Measurements from ENCODE around the gene HDAC4.

Gene HDAC4

DNA sequence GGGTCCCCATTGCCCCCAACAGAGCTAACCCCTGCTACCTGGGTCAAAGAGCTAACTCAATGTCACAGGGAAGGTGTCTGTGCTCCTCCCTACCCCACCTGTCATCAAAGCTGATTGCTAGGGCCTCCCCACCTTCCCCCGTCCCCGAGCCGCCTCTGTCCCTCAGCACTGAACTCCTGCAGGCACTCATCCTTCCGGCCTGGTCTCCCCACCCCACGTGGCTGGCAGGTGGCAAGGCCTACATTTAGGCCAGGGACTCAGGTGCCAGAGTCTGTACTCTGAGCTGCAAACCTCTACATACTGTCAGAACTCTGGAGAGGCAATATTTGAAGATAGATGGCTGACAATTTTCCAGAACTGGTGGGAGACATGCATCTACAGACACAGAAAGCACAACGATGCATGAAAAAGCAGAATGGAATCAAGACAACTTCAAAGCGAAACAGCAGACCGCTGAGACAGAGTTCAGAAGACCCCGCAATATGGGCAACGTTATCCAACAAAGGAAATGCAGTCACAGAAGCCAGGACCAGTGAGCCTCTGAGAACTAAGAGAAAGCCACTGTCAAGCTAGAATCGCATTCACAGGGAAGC, 195.8 kb downstream of the HDAC4 start:
- peaks cover 15 to 100% (median 46%) of the 10 kb centered on the region in 11 experiments; a peak in 16 of 22 replicates for H4K20me1 ChIP-seq
- H3K27me3 ChIP-seq, result no peaks in the 10 kb centered on the region
- no peaks in the 10 kb centered on the region for H3K9me3 ChIP-seq (replicated peaks in 1 of 11)
- peaks cover 0 to 20% (median 0%) of the 10 kb centered on the region in 11 experiments; a peak in 5 of 22 replicates for H3K36me3 ChIP-seq
- no peak for TF ChIP-seq Cebpa-rat (IDR thresholded peaks at IDR 0.05)
- peak overlapping the region in 1 of 11 experiments; percentile 22; a peak in 3 of 22 replicates for H3K27ac ChIP-seq
- H3K4me1 ChIP-seq, result peaks cover 24 to 57% (median 43%) of the 10 kb centered on the region in 10 experiments
- no peak overlapping the region; a peak in 1 of 22 replicates for H3K9ac ChIP-seq
- peak overlapping the region; percentile 21 to 69 (median 56); a peak in 20 of 22 replicates for H3K4me2 ChIP-seq
- no peak overlapping the region for H3K4me3 ChIP-seq

DNA sequence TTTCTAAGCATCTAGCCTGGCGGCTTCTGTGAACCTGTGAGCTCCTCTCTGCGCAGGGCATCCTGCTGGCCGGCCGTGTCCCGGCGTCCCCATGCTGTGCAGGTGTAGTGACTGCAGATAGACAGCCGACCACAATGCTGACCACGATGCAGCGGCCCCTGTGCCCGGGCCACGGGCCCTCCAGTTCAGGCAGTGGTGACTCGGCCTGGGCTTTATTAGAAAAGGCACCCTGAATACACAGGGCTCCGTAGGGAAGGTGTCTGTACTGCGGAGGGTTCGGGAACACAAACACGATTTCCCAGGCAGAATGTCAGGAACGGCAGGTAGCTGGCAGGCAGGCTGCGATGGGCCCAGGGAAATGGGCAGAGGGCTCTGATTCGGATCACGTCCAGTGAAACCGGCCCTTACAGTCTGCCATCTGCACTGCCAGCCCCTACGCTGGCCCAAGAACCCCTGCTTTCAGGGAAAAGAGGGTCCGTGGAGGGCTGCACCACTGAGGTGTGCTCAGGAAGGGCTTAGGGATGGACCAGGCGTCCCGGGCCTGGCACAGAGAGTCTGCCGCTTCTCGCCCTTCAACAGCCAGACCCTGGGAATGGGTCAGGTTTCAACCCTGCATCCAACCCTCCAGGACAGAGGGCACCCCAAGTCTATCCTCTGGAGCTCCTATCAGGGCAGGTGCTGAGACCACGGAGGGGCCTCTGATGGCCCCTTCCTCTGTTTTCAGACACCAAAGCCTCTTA, 196.5 kb downstream of the HDAC4 start:
- H3K4me1 ChIP-seq, result peaks cover 24 to 57% (median 43%) of the 10 kb centered on the region in 10 experiments
- peak overlapping the region in 1 of 11 experiments; percentile 55; a peak in 1 of 22 replicates for H3K4me2 ChIP-seq
- H3K27me3 ChIP-seq, result no peaks in the 10 kb centered on the region
- no peaks in the 10 kb centered on the region for H3K9me3 ChIP-seq (replicated peaks in 1 of 11)
- peak overlapping the region in 1 of 11 experiments; percentile 8; a peak in 1 of 22 replicates for H3K27ac ChIP-seq
- TF ChIP-seq Cebpa-rat (IDR thresholded peaks at IDR 0.05), result no peak
- peaks cover 15 to 100% (median 46%) of the 10 kb centered on the region in 11 experiments; a peak in 16 of 22 replicates for H4K20me1 ChIP-seq
- H3K4me3 ChIP-seq, result no peak overlapping the region
- peaks cover 0 to 22% (median 0%) of the 10 kb centered on the region in 11 experiments; a peak in 5 of 22 replicates for H3K36me3 ChIP-seq
- H3K9ac ChIP-seq, result no peak overlapping the region; a peak in 2 of 22 replicates

DNA sequence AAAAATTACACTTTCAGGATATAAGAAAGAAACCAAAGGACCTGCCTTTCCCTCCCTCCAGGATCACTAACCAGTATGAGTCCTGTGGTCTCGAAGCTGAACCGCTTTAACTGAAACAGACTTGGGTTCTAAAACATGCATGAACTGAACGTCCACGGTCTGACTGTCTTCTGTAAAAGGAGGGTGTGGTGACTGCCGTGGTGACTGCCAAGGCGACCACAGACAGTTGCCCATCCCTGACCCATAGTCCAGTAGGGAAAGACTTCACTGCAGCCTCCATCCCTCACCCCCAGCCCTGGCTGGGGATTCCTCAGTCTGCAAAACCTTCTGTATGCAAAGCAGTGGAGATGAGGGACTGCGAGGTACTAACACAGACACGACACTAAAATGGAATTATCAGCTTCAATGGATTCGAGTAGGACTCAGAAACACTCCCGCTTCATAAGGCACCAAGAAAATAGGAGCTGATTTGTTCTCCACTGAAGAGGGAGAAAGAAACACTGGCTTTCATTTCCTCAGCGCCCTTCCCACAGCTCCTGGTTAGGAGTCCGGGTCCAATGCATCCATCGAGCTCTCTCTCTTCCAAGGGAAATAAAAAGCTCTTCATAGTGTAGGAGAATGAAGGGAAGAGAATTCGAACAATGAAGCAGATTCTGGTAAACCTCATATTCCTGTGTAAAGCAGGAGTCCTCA, 197.2 kb downstream of the HDAC4 start:
- Histone ChIP-seq H3K4me1 (peaks cover 24 to 57% (median 43%) of the 10 kb centered on the region in 10 experiments), H3K4me2 (peak overlapping the region in 2 of 11 experiments; percentile 4 to 55; a peak in 2 of 22 replicates), H3K9ac (no peak overlapping the region; a peak in 1 of 22 replicates), H3K27me3 (no peaks in the 10 kb centered on the region), H3K9me3 (replicated peaks in 1 of 11) (no peaks in the 10 kb centered on the region), H4K20me1 (peaks cover 15 to 100% (median 46%) of the 10 kb centered on the region in 11 experiments; a peak in 16 of 22 replicates), H3K36me3 (peaks cover 0 to 29% (median 2%) of the 10 kb centered on the region in 11 experiments; a peak in 14 of 22 replicates), H3K27ac (peak overlapping the region in 1 of 11 experiments; percentile 4; a peak in 1 of 22 replicates), H3K4me3 (no peak overlapping the region)
- no peak for TF ChIP-seq Cebpa-rat (IDR thresholded peaks at IDR 0.05)

DNA sequence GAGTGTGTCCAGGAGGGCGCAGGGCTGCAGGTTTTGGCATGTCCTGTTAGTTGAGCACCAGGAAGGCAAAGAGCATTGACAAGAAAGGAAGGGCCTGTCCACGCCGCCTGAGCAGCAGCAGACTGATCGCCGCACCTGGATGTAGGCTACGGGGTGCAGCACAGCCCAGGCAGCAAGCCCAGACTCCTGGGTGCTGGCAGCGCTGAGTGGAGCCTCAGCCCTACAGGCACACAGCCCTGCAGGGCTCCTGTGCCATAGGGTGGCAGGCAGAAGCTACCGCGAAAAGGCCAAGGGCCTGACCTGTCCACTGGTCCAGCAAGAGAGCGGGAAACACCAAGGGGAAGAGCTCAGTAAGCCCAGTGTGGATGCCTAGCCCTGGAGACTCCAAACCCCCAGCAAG, 198.0 kb downstream of the HDAC4 start:
- no peaks in the 10 kb centered on the region for H3K27me3 ChIP-seq
- TF ChIP-seq Cebpa-rat (IDR thresholded peaks at IDR 0.05), result no peak
- no peak overlapping the region for H3K4me3 ChIP-seq

DNA sequence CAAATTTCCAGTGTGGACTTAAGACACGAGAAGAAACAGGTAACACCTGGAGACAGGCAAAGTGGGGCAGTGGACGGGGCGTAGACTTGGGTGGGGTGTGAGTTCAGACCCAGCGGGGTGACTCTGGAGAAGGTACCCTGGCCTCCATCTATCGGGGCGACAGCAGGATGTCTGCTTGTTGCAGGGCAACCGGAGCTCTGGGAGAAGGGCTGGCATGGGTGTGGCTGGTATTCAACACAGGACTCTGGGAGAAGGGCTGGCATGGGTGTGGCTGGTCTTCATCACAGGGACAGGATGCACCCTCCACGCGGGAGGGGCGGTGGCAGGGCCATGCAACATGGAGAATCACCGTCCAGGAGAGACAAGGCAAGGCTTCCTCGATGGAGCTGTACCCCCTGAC, 198.5 kb downstream of the HDAC4 start:
- H3K4me3 ChIP-seq, result no peak overlapping the region
- H4K20me1 ChIP-seq, result peaks cover 15 to 96% (median 46%) of the 10 kb centered on the region in 11 experiments; a peak in 16 of 22 replicates
- H3K27ac ChIP-seq, result no peak overlapping the region; a peak in 2 of 22 replicates
- H3K36me3 ChIP-seq, result peaks cover 6 to 42% (median 13%) of the 10 kb centered on the region in 11 experiments; a peak in 19 of 22 replicates
- peak overlapping the region in 7 of 11 experiments; percentile 10 to 61 (median 36); a peak in 12 of 22 replicates for H3K4me2 ChIP-seq
- peak overlapping the region in 1 of 11 experiments; percentile 13; a peak in 1 of 22 replicates for H3K9ac ChIP-seq
- H3K27me3 ChIP-seq, result no peaks in the 10 kb centered on the region
- no peak for TF ChIP-seq Cebpa-rat (IDR thresholded peaks at IDR 0.05)
- peaks cover 24 to 57% (median 43%) of the 10 kb centered on the region in 10 experiments for H3K4me1 ChIP-seq
- H3K9me3 ChIP-seq (replicated peaks in 1 of 11), result no peaks in the 10 kb centered on the region

More for the DNA sequence above, 198.0 kb downstream of the HDAC4 start:
- H3K27ac ChIP-seq, result no peak overlapping the region; a peak in 1 of 22 replicates
- peak overlapping the region in 6 of 11 experiments; percentile 10 to 55 (median 32); a peak in 10 of 22 replicates for H3K4me2 ChIP-seq
- H3K36me3 ChIP-seq, result peaks cover 6 to 37% (median 10%) of the 10 kb centered on the region in 11 experiments; a peak in 18 of 22 replicates
- H3K4me1 ChIP-seq, result peaks cover 24 to 57% (median 43%) of the 10 kb centered on the region in 10 experiments
- H3K9ac ChIP-seq, result no peak overlapping the region
- H3K9me3 ChIP-seq (replicated peaks in 1 of 11), result no peaks in the 10 kb centered on the region
- H4K20me1 ChIP-seq, result peaks cover 15 to 99% (median 46%) of the 10 kb centered on the region in 11 experiments; a peak in 16 of 22 replicates

DNA sequence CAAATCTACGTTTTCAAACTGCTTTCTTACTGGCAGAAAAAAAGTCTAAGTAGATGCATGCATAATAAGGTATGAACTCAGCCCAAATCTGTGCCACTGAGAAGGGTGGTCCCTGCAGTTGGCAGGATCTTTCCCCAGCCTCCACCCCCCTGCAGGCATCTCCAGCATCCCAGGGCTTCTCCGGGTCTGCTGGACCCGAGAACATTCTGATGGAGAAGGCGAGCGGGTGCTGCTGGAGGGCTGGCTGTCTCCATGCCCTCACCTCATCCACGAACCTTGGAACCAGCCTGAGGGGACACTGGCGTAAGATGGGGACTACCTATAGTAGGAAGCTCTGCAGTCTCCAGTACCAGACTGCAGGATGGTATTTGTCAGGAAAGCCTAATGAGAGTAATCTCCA, 198.9 kb downstream of the HDAC4 start:
- Histone ChIP-seq H3K36me3 (peaks cover 6 to 46% (median 18%) of the 10 kb centered on the region in 11 experiments; a peak in 19 of 22 replicates), H3K9me3 (replicated peaks in 1 of 11) (no peaks in the 10 kb centered on the region), H3K9ac (peak overlapping the region in 1 of 11 experiments; percentile 13; a peak in 1 of 22 replicates)

DNA sequence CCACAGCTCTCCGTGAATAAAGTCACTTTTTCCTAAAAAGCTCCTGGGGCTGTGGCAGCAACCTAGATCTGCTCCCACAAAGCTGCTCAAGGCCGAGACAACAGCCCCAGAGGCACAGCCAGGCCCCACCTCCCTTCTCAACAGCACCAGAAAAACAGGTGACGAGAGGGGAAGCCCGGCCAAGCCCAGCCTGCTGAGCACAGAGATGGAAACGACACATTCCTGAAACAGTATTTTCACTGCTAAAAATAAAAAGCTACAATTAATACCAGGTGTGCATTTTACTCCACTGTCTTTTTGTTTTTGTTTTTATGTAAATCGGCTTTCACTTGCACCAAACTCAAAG, 199.3 kb downstream of the HDAC4 start:
- Histone ChIP-seq H3K4me2 (peak overlapping the region in 9 of 11 experiments; percentile 15 to 61 (median 32); a peak in 16 of 22 replicates), H3K9me3 (replicated peaks in 1 of 11) (no peaks in the 10 kb centered on the region), H3K4me3 (no peak overlapping the region), H3K4me1 (peaks cover 24 to 61% (median 46%) of the 10 kb centered on the region in 10 experiments), H3K9ac (peak overlapping the region in 5 of 11 experiments; percentile 9 to 54 (median 18); a peak in 6 of 22 replicates), H3K36me3 (peaks cover 6 to 50% (median 22%) of the 10 kb centered on the region in 11 experiments; a peak in 19 of 22 replicates), H3K27ac (peak overlapping the region in 2 of 11 experiments; percentile 14 to 22; a peak in 1 of 22 replicates), H4K20me1 (peaks cover 15 to 96% (median 47%) of the 10 kb centered on the region in 11 experiments; a peak in 16 of 22 replicates), H3K27me3 (no peaks in the 10 kb centered on the region)
- no peak for TF ChIP-seq Cebpa-rat (IDR thresholded peaks at IDR 0.05)

More for the DNA sequence above, 198.9 kb downstream of the HDAC4 start:
- Histone ChIP-seq H3K4me1 (peaks cover 24 to 57% (median 43%) of the 10 kb centered on the region in 10 experiments), H3K4me3 (no peak overlapping the region), H4K20me1 (peaks cover 15 to 96% (median 46%) of the 10 kb centered on the region in 11 experiments; a peak in 16 of 22 replicates), H3K27ac (no peak overlapping the region), H3K27me3 (no peaks in the 10 kb centered on the region), H3K4me2 (peak overlapping the region in 9 of 11 experiments; percentile 16 to 61 (median 42); a peak in 15 of 22 replicates)
- TF ChIP-seq Cebpa-rat (IDR thresholded peaks at IDR 0.05), result no peak

Data from BLaER1 treated with 17β-estradiol and CSF1 and Interleukin-3, amounts not matched to agents 10 nM and 100 nM (cell line).